ENCODE measurements around the gene C16orf78. TPM values are rescaled to one million over a fixed set of nuclear protein-coding genes. Genes with fewer than 3 reads are reported as not detected.

C16orf78 gene
- total and polyA plus RNA-seq, 2 of the 8 experiments (the other 6 are each of a cell fraction or from before 2014, with no cell fraction given), result not detected

- Histone ChIP-seq H4K8ac (ENCODE audit: extremely low read depth, insufficient read depth, low read length) (no peak overlapping the region), H2BK12ac (ENCODE audit: low read depth, low read length) (peak overlapping the region; percentile 75; the same call in 1 of the 2 replicates), H2BK20ac (ENCODE audit: low read length) (no peak overlapping the region), H4K91ac (replicated peaks; ENCODE audit: insufficient read length, low read length) (no peak overlapping the region), H3K79me2 (ENCODE audit: control insufficient read depth in 1 of 2, insufficient read depth in 2 of 2, low read length in 2 of 2) (no peaks in the 10 kb centered on the region), H3K9ac (replicated peaks in 1 of 4; ENCODE audit: extremely low read depth in 1 of 4, low read depth in 3 of 4, low read length in 3 of 4) (no peak overlapping the region), H2BK120ac (replicated peaks; ENCODE audit: low read depth, low read length) (no peak overlapping the region), H2BK5ac (ENCODE audit: low read depth, low read length) (no peak overlapping the region), H4K5ac (ENCODE audit: insufficient read length, low read depth, low read length) (no peak overlapping the region), H3K9me3 (ENCODE audit: insufficient read depth in 2 of 2, low read depth in 1 of 2, low read length in 1 of 2) (no peaks in the 10 kb centered on the region), H2BK15ac (ENCODE audit: low read length) (no peak overlapping the region), H3K4me3 (ENCODE audit: extremely low read depth in 1 of 4, insufficient read depth in 2 of 4, low read depth in 3 of 4, low read length in 4 of 4) (no peak overlapping the region), H3K27ac (ENCODE audit: low read depth, low read length) (no peak overlapping the region), H3K56ac (replicated peaks; ENCODE audit: insufficient read length, low read depth, low read length) (no peak overlapping the region), H2AK5ac (ENCODE audit: low read depth, low read length) (no peak overlapping the region), H3K14ac (ENCODE audit: insufficient read length) (no peak overlapping the region), H4K20me1 (replicated peaks in 1 of 2; ENCODE audit: control insufficient read depth in 1 of 2, insufficient read depth in 2 of 2, low read length in 2 of 2) (no peaks in the 10 kb centered on the region), H3K23ac (ENCODE audit: insufficient read length) (no peak overlapping the region), H3K4me2 (ENCODE audit: insufficient read depth in 1 of 2, low read depth in 2 of 2, low read length in 2 of 2) (no peak overlapping the region), H3K18ac (ENCODE audit: extremely low read depth, low read length) (no peak overlapping the region), H3K23me2 (ENCODE audit: low read depth, low read length) (no peaks in the 10 kb centered on the region), H3K27me3 (replicated peaks in 1 of 4; ENCODE audit: control insufficient read depth in 3 of 4, extremely low read depth in 1 of 4, insufficient read depth in 3 of 4, low read length in 3 of 4) (no peaks in the 10 kb centered on the region; a peak in 1 of 7 replicates), H3K79me1 (ENCODE audit: low read depth, low read length) (no peaks in the 10 kb centered on the region), H2AFZ (ENCODE audit: low read length) (no peak overlapping the region), H3K4ac (replicated peaks; ENCODE audit: insufficient read length, low read depth, low read length) (no peak overlapping the region), H3K36me3 (ENCODE audit: control insufficient read depth in 2 of 4, insufficient read depth in 4 of 4, low read length in 3 of 4) (no peaks in the 10 kb centered on the region), H3K4me1 (replicated peaks in 1 of 4; ENCODE audit: control insufficient read depth in 3 of 4, insufficient read depth in 4 of 4, low read length in 3 of 4) (peaks cover 8 to 23% (median 18%) of the 10 kb centered on the region in 4 experiments)
- DNase-seq (ENCODE audit: low read depth in 1 of 2, low spot score in 2 of 2), result no peak
- TF ChIP-seq NRF1 (IDR thresholded peaks at IDR 0.05; ENCODE audit: low read depth, low read length) (no peak), RFX5 (IDR thresholded peaks at IDR 0.05; ENCODE audit: borderline replicate concordance, low read depth, low read length) (no peak), MAX (IDR thresholded peaks at IDR 0.05) (no peak), TCF12 (IDR thresholded peaks at IDR 0.05; ENCODE audit: low read depth, low read length) (no peak), KDM4A (IDR thresholded peaks at IDR 0.05; ENCODE audit: low read depth, low read length, severe bottlenecking) (no peak), SAP30 (IDR thresholded peaks at IDR 0.05; ENCODE audit: insufficient read depth, insufficient replicate concordance, low read length) (no peak), POLR2AphosphoS5 (IDR thresholded peaks at IDR 0.05; ENCODE audit: low read depth, low read length) (no peak)
- 86% methylated on average over 9 of the region's 9 CpGs; no CpG with 5 or more reads in 1 of the 2 experiments for WGBS, 2 experiments (ENCODE audit: extremely low coverage in 1 of 2, insufficient coverage in 1 of 2, insufficient read length in 1 of 2, insufficient replicate concordance in 2 of 2, low coverage in 1 of 2, low lambda C conversion rate in 2 of 2, missing lambda C conversion rate in 1 of 2)
- POLR2A ChIA-PET (ENCODE audit: partially characterized antibody), result interaction anchor here (0.6 kb wide), 1 partner anchor 9 kb away, joined by 3 read pairs; no protein-coding TSS in a partner anchor
- FAIRE-seq, result no peak
- CTCF ChIA-PET (ENCODE audit: partially characterized antibody), result interaction anchor here (0.6 to 2.3 kb wide), 7 partner anchors 12 to 1149 kb away, joined by 3 to 11 read pairs (median 3); no protein-coding TSS in a partner anchor
These were observed 70.0 kb downstream of the C16orf78 start for GRCh38 chr16:49443576-49443975.
